HCT116 (cell line): Measurements from ENCODE around the gene SHROOM3. TPM values are rescaled to one million over a fixed set of nuclear protein-coding genes. Genes with fewer than 3 reads are reported as not detected.

Source experiments
- ATAC-seq: fragments of 200-7000 bp; cut with Tn5 transposase; 2 replicates; pipeline ENCODE4 v1.9.1; 2020; ENCODE audit warnings: mild to moderate bottlenecking, moderate library complexity
- BruUV-seq: library from RNA; stranded (reverse); fragments of 400-500 nt; replicated peaks from 2 replicates; lab custom pipeline; 2021; lab: Mats Ljungman, UMichigan
- CTCF ChIA-PET: fragments of 300-600 bp; sonication (Branson Sonifier 250); formaldehyde crosslinking; loops from one replicate; lab custom pipeline; 2021; ENCODE audit warnings: antibody characterized with exemption; lab: Charles Lee
- POLR2A ChIA-PET: fragments of 300-600, 350-600 bp; sonication (Branson Sonifier 250); formaldehyde crosslinking; loops from one replicate; lab custom pipeline; 2021; ENCODE audit warnings: antibody characterized with exemption; lab: Charles Lee
- RAD21 ChIA-PET, 2 experiments: fragments of 300-600 bp; sonication (Branson Sonifier 250); formaldehyde crosslinking; loops; one replicate each; lab custom pipeline; 2023; ENCODE audit warnings: low total read pairs in 2 of 2; ENCODE audit not compliant: uncharacterized antibody in 2 of 2, unreplicated experiment in 2 of 2, low non-redundant PET in 1 of 2; lab: Charles Lee
- DNase-seq: peaks from one replicate; pipeline ENCODE4 v3.0.0-alpha.2; 2010; ENCODE audit warnings: low read depth, low spot score
- H2AFZ ChIP-seq: fragments of 200-600 bp; shearing (Covaris generic), sonication (generic); 2 replicates; pipeline ENCODE4 v1.6.1; 2017; ENCODE audit warnings: low read depth, mixed run types, mixed read lengths, antibody characterized with exemption, low read length; ENCODE audit not compliant: poor library complexity, severe bottlenecking
- H3K27ac ChIP-seq: 2 replicates; pipeline ENCODE4 v1.5.1; 2012; ENCODE audit warnings: low read depth, low read length
- H3K27me3 ChIP-seq: fragments of 200-600 bp; sonication (generic); 2 replicates; pipeline ENCODE4 v1.6.1; 2016; ENCODE audit warnings: mixed run types, low read length, mixed read lengths; ENCODE audit not compliant: insufficient read depth
- H3K36me3 ChIP-seq, 2 experiments: fragments of 200-500 bp in 1 of 2; fragments of 200-600 bp in 1 of 2; sonication (Bioruptor generic) in 1 of 2; sonication (generic) in 1 of 2; 2 replicates each; pipeline versions ENCODE4 v1.5.1 to v1.6.1; 2014 to 2016; ENCODE audit warnings: low read length in 2 of 2, inconsistent platforms in 1 of 2, mixed read lengths in 1 of 2, mixed run types in 1 of 2; ENCODE audit not compliant: insufficient read depth in 2 of 2, control insufficient read depth in 1 of 2
- H3K4me1 ChIP-seq, 2 experiments: fragments of 200-600 bp in 1 of 2; sonication (generic) in 1 of 2; 2 replicates each; pipeline versions ENCODE4 v1.5.1 to v1.6.1; 2012 to 2017; ENCODE audit warnings: low read length in 2 of 2, inconsistent platforms in 1 of 2, mild to moderate bottlenecking in 1 of 2, mixed read lengths in 1 of 2, mixed run types in 1 of 2, moderate library complexity in 1 of 2; ENCODE audit not compliant: insufficient read depth in 2 of 2, control insufficient read depth in 1 of 2
- H3K4me2 ChIP-seq: fragments of 200-600 bp; sonication (generic); 2 replicates; pipeline ENCODE4 v1.6.1; 2017; ENCODE audit warnings: mixed run types, low read length, mixed read lengths
- H3K4me3 ChIP-seq, 2 experiments: fragments of 200-600 bp in 1 of 2; sonication (generic) in 1 of 2; replicated peaks in 1 of 2; 2 replicates each; pipeline ENCODE4 v1.5.1; 2011 to 2016; ENCODE audit warnings: low read length in 2 of 2, control low read depth in 1 of 2, low read depth in 1 of 2, mild to moderate bottlenecking in 1 of 2, mixed read lengths in 1 of 2, mixed run types in 1 of 2
- H3K79me2 ChIP-seq: fragments of 200-600 bp; sonication (generic); 2 replicates; pipeline ENCODE4 v1.6.1; 2017; ENCODE audit warnings: mild to moderate bottlenecking, mixed run types, low read length, moderate library complexity, mixed read lengths; ENCODE audit not compliant: insufficient read depth
- H3K9ac ChIP-seq: fragments of 200-600 bp; sonication (generic); 2 replicates; pipeline ENCODE4 v1.6.1; 2016; ENCODE audit warnings: low read length, mixed read lengths
- H3K9me2 ChIP-seq: fragments of 200-600 bp; sonication (generic), shearing (Covaris generic); 2 replicates; pipeline ENCODE4 v1.6.1; 2017; ENCODE audit warnings: mixed run types, mild to moderate bottlenecking, moderate library complexity; ENCODE audit not compliant: insufficient read depth
- H3K9me3 ChIP-seq, 2 experiments: fragments of 200-500 bp in 1 of 2; fragments of 200-600 bp in 1 of 2; sonication (Bioruptor generic) in 1 of 2; sonication (generic) in 1 of 2; 2 replicates each; pipeline ENCODE4 v1.6.1; 2014 to 2017; ENCODE audit warnings: low read length in 2 of 2, mixed read lengths in 2 of 2, inconsistent platforms in 1 of 2, low read depth in 1 of 2, mild to moderate bottlenecking in 1 of 2, mixed run types in 1 of 2, moderate library complexity in 1 of 2; ENCODE audit not compliant: control insufficient read depth in 1 of 2, insufficient read depth in 1 of 2
- H4K20me1 ChIP-seq: fragments of 200-600 bp; sonication (generic), shearing (Covaris generic); 2 replicates; pipeline ENCODE4 v1.6.1; 2017; ENCODE audit warnings: mixed run types, mild to moderate bottlenecking, moderate library complexity; ENCODE audit not compliant: insufficient read depth
- ATF3 ChIP-seq: IDR thresholded peaks from 2 replicates; pipeline ENCODE4 v1.6.1; 2012
- CEBPB ChIP-seq: IDR thresholded peaks from 2 replicates; pipeline ENCODE4 v1.6.1; 2012; ENCODE audit warnings: low read depth
- EGR1 ChIP-seq: IDR thresholded peaks from 2 replicates; pipeline ENCODE4 v1.6.1; 2012; ENCODE audit warnings: low read depth
- EZH2 ChIP-seq: fragments of 200-600 bp; sonication (generic); IDR thresholded peaks from 2 replicates; pipeline ENCODE4 v1.6.1; 2017; ENCODE audit warnings: antibody characterized with exemption, mixed run types
- EZH2phosphoT487 ChIP-seq: fragments of 200-600 bp; IDR thresholded peaks from 2 replicates; pipeline ENCODE4 v1.6.1; 2018; ENCODE audit warnings: antibody characterized with exemption, borderline replicate concordance
- FOSL1 ChIP-seq: IDR thresholded peaks from 2 replicates; pipeline ENCODE4 v1.6.1; 2012; ENCODE audit warnings: low read depth
- MAX ChIP-seq: IDR thresholded peaks from 2 replicates; pipeline ENCODE4 v1.6.1; 2012
- POLR2AphosphoS5 ChIP-seq: IDR thresholded peaks from 2 replicates; pipeline ENCODE4 v1.6.1; 2011; ENCODE audit warnings: mild to moderate bottlenecking, low read depth, low read length, moderate library complexity
- RAD21 ChIP-seq: IDR thresholded peaks from 2 replicates; pipeline ENCODE4 v1.6.1; 2012; ENCODE audit warnings: low read depth, mild to moderate bottlenecking
- SIN3A ChIP-seq: IDR thresholded peaks from 2 replicates; pipeline ENCODE4 v1.6.1; 2012; ENCODE audit warnings: low read depth
- SP1 ChIP-seq: IDR thresholded peaks from 2 replicates; pipeline ENCODE4 v1.6.1; 2012; ENCODE audit warnings: low read depth
- SRF ChIP-seq: IDR thresholded peaks from 2 replicates; pipeline ENCODE4 v1.6.1; 2012; ENCODE audit warnings: low read depth
- TCF7L2 ChIP-seq: IDR thresholded peaks from 2 replicates; pipeline ENCODE4 v1.7.0; 2011; ENCODE audit warnings: borderline replicate concordance, inconsistent platforms; ENCODE audit not compliant: insufficient read depth, insufficient read length; ENCODE audit errors: extremely low read depth
- YY1 ChIP-seq: IDR thresholded peaks from 2 replicates; pipeline ENCODE4 v1.6.1; 2011; ENCODE audit warnings: low read length, low read depth, moderate library complexity, mild to moderate bottlenecking; ENCODE audit not compliant: insufficient replicate concordance; ENCODE audit errors: extremely low read depth
- ZFX ChIP-seq: fragments of 450-650 bp; IDR thresholded peaks from 2 replicates; pipeline ENCODE4 v1.6.1; 2017
- intact Hi-C: fragments of 100-400 bp; cut with micrococcal nuclease; formaldehyde crosslinking; loops from 2 replicates; pipeline ENCODE4 v1.10.0; 2022
- total RNA-seq: library from RNA; stranded (reverse); gene quantifications from one replicate; pipeline ENCODE4 v1.2.1, GENCODE V29; 2021; ENCODE audit not compliant: unreplicated experiment
- TF ChIP-seq, protein P1 (sequence below), 3 experiments: fragments of 200-600 bp in 1 of 3; sonication (generic) in 1 of 3; IDR thresholded peaks in 2 of 3; conservative IDR thresholded peaks in 1 of 3; 2 replicates each; pipeline ENCODE4 v1.5.1; 2012 to 2017; ENCODE audit warnings: low read depth in 2 of 3, low read length in 2 of 3, antibody characterized with exemption in 1 of 3, borderline replicate concordance in 1 of 3, control low read depth in 1 of 3, mild to moderate bottlenecking in 1 of 3, mixed read lengths in 1 of 3, mixed run types in 1 of 3, moderate library complexity in 1 of 3; ENCODE audit not compliant: insufficient read depth in 1 of 3
- TF ChIP-seq, protein P2 (sequence below): IDR thresholded peaks from 2 replicates; pipeline ENCODE4 v1.6.1; 2011; ENCODE audit warnings: mild to moderate bottlenecking, low read length, moderate library complexity; ENCODE audit not compliant: insufficient replicate concordance; ENCODE audit errors: extremely low read depth

SHROOM3 gene
- total RNA-seq, 1 experiment from 2014 or later: 22.5 TPM

DNA sequence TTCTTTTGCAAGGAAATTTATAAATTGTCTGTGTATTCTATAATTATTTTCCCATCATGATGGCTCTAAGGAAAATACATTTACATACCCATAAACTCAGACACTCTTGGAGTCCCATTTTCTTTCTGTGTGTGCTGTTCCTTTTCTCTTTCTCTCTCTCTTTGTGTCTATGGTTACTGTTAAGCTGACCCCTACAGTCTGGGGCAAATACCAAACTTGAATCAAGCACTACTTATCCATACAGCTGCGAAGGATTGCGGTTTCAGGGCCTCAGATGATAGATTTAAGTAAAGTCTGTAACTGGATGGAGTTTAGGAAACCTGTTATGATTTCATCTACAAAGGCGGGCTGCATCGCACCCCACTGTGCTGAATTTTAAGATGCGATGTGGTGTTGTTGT lies 150.2 kb downstream of the SHROOM3 start:
- no peaks in the 10 kb centered on the region for H4K20me1 ChIP-seq
- H3K4me1 ChIP-seq: peaks cover 11 to 40% of the 10 kb centered on the region in 2 experiments
- ChIA-PET POLR2A (interaction anchor here (0.8 kb wide), 1 partner anchor 139 kb away, joined by 8 read pairs; no protein-coding TSS in a partner anchor), CTCF (interaction anchor here (0.7 to 0.8 kb wide), 2 partner anchors 64 to 231 kb away, joined by 3 read pairs; no protein-coding TSS in a partner anchor), RAD21 (no interaction called here)
- no peaks in the 10 kb centered on the region for H3K27me3 ChIP-seq
- ATAC-seq (no peak), DNase-seq (no peak)
- intact Hi-C loops: loop anchor here (5.0 kb wide), 1 partner anchor 137 kb away; no protein-coding TSS in a partner anchor
- H3K36me3 ChIP-seq: no peaks in the 10 kb centered on the region
- H3K4me3 ChIP-seq: peak overlapping the region in 1 of 2 experiments; percentile 62; a peak in 2 of 4 replicates
- no peaks in the 10 kb centered on the region for H3K79me2 ChIP-seq
- no peaks in the 10 kb centered on the region for H3K9me3 ChIP-seq
- H2AFZ ChIP-seq: peak overlapping the region; percentile 56
- no peak overlapping the region for H3K27ac ChIP-seq
- H3K4me2 ChIP-seq: peak overlapping the region; percentile 84
- no TSS peak for BruUV-seq
- TF ChIP-seq RAD21 (no peak), SRF (no peak), EZH2phosphoT487 (no peak), CEBPB (no peak), ZFX (no peak), YY1 (no peak), POLR2AphosphoS5 (no peak), TCF7L2 (no peak), EGR1 (no peak), MAX (no peak), ATF3 (no peak), EZH2 (no peak), SP1 (no peak), SIN3A (no peak), FOSL1 (no peak)
- TF ChIP-seq, protein P1, sequence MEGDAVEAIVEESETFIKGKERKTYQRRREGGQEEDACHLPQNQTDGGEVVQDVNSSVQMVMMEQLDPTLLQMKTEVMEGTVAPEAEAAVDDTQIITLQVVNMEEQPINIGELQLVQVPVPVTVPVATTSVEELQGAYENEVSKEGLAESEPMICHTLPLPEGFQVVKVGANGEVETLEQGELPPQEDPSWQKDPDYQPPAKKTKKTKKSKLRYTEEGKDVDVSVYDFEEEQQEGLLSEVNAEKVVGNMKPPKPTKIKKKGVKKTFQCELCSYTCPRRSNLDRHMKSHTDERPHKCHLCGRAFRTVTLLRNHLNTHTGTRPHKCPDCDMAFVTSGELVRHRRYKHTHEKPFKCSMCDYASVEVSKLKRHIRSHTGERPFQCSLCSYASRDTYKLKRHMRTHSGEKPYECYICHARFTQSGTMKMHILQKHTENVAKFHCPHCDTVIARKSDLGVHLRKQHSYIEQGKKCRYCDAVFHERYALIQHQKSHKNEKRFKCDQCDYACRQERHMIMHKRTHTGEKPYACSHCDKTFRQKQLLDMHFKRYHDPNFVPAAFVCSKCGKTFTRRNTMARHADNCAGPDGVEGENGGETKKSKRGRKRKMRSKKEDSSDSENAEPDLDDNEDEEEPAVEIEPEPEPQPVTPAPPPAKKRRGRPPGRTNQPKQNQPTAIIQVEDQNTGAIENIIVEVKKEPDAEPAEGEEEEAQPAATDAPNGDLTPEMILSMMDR (IDR thresholded peaks at IDR 0.05 in 2 of 3, conservative IDR thresholded peaks at IDR 0.05 in 1 of 3; ENCODE audit: borderline replicate concordance in 1 of 3, insufficient read depth in 1 of 3, low read depth in 2 of 3, low read length in 2 of 3): no peak
- TF ChIP-seq, protein P2, sequence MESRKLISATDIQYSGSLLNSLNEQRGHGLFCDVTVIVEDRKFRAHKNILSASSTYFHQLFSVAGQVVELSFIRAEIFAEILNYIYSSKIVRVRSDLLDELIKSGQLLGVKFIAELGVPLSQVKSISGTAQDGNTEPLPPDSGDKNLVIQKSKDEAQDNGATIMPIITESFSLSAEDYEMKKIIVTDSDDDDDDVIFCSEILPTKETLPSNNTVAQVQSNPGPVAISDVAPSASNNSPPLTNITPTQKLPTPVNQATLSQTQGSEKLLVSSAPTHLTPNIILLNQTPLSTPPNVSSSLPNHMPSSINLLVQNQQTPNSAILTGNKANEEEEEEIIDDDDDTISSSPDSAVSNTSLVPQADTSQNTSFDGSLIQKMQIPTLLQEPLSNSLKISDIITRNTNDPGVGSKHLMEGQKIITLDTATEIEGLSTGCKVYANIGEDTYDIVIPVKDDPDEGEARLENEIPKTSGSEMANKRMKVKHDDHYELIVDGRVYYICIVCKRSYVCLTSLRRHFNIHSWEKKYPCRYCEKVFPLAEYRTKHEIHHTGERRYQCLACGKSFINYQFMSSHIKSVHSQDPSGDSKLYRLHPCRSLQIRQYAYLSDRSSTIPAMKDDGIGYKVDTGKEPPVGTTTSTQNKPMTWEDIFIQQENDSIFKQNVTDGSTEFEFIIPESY: no peak
- H3K9ac ChIP-seq: peak overlapping the region; percentile 43
- no peaks in the 10 kb centered on the region for H3K9me2 ChIP-seq
